ENCODE measurements around the gene TMEM30A. TPM values are rescaled to one million over a fixed set of nuclear protein-coding genes. Genes with fewer than 3 reads are reported as not detected.
A peak's percentile ranks its signal among the peaks of the same experiment; 100 is the strongest.

The TMEM30A gene
- total RNA-seq, 2 experiments from 2014 or later: 69.7 to 70.2 TPM

- no peak for DNase-seq
- ChIA-PET CTCF (interaction anchor here (0.6 kb wide), 1 partner anchor 313 kb away, joined by 4 read pairs; no protein-coding TSS in a partner anchor), POLR2A (no interaction called here)
- no peak overlapping the region for H3K27ac Mint-ChIP-seq
- peaks cover 36% of the 10 kb centered on the region for H3K27me3 Mint-ChIP-seq
- H3K36me3 Mint-ChIP-seq (ENCODE audit: low read depth): no peaks in the 10 kb centered on the region
- H3K4me1 Mint-ChIP-seq: peaks cover 5% of the 10 kb centered on the region
- H3K4me3 Mint-ChIP-seq: no peak overlapping the region
- H3K9me3 Mint-ChIP-seq: no peaks in the 10 kb centered on the region
Observed at GRCh38 chr6:75213732-75214131, 70.9 kb downstream of the TMEM30A start.

GRCh38 chr6:75213112-75213511 lies 71.5 kb downstream of the TMEM30A start:
- no peaks in the 10 kb centered on the region for H3K9me3 Mint-ChIP-seq
- POLR2A ChIA-PET: no interaction called here
- CTCF ChIA-PET: interaction anchor here (0.5 to 0.6 kb wide), 2 partner anchors 314 to 876 kb away, joined by 4 to 5 read pairs; no protein-coding TSS in a partner anchor
- H3K4me3 Mint-ChIP-seq: no peak overlapping the region
- H3K4me1 Mint-ChIP-seq: peaks cover 10% of the 10 kb centered on the region
- no peak overlapping the region for H3K27ac Mint-ChIP-seq
- H3K27me3 Mint-ChIP-seq: peaks cover 40% of the 10 kb centered on the region
- no peaks in the 10 kb centered on the region for H3K36me3 Mint-ChIP-seq (ENCODE audit: low read depth)
- no peak for DNase-seq

- POLR2A ChIA-PET: interaction anchor here (0.6 kb wide), 1 partner anchor 834 kb away, joined by 4 read pairs; no protein-coding TSS in a partner anchor
Observed at GRCh38 chr6:75211920-75212590, 72.5 kb downstream of the TMEM30A start.

GRCh38 chr6:75210885-75211739 lies 73.5 kb downstream of the TMEM30A start:
- ChIA-PET POLR2A (interaction anchor here (0.6 kb wide), 1 partner anchor 833 kb away, joined by 4 read pairs; no protein-coding TSS in a partner anchor), CTCF (interaction anchor here (1.0 to 1.8 kb wide), 6 partner anchors 8 to 1472 kb away, joined by 3 to 7 read pairs (median 4); no protein-coding TSS in a partner anchor)
- peak; percentile 75 for DNase-seq
- Mint-ChIP-seq H3K4me3 (no peak overlapping the region), H3K36me3 (ENCODE audit: low read depth) (no peaks in the 10 kb centered on the region), H3K27me3 (peaks cover 49% of the 10 kb centered on the region), H3K4me1 (peaks cover 27% of the 10 kb centered on the region), H3K27ac (no peak overlapping the region), H3K9me3 (no peaks in the 10 kb centered on the region)

More at GRCh38 chr6:75211920-75212590, 72.5 kb downstream of the TMEM30A start:
- peaks cover 45% of the 10 kb centered on the region for H3K27me3 Mint-ChIP-seq
- H3K4me3 Mint-ChIP-seq: no peak overlapping the region
- H3K4me1 Mint-ChIP-seq: peaks cover 19% of the 10 kb centered on the region
- H3K27ac Mint-ChIP-seq: no peak overlapping the region
- H3K36me3 Mint-ChIP-seq (ENCODE audit: low read depth): no peaks in the 10 kb centered on the region
- DNase-seq: no peak
- no peaks in the 10 kb centered on the region for H3K9me3 Mint-ChIP-seq
- CTCF ChIA-PET: interaction anchor here (0.6 to 1.6 kb wide), 5 partner anchors 9 to 416 kb away, joined by 3 to 7 read pairs (median 3); no protein-coding TSS in a partner anchor

- H3K36me3 Mint-ChIP-seq (ENCODE audit: low read depth): no peaks in the 10 kb centered on the region
- CTCF ChIA-PET: interaction anchor here (0.6 to 2.5 kb wide), 15 partner anchors 8 to 1470 kb away, joined by 3 to 9 read pairs (median 3); no protein-coding TSS in a partner anchor
- no peaks in the 10 kb centered on the region for H3K9me3 Mint-ChIP-seq
- POLR2A ChIA-PET: no interaction called here
- peaks cover 42% of the 10 kb centered on the region for H3K4me1 Mint-ChIP-seq
- DNase-seq: no peak
- H3K4me3 Mint-ChIP-seq: no peak overlapping the region
- H3K27ac Mint-ChIP-seq: no peak overlapping the region
- peaks cover 63% of the 10 kb centered on the region for H3K27me3 Mint-ChIP-seq
Observed at GRCh38 chr6:75209184-75209723, 75.3 kb downstream of the TMEM30A start.

GRCh38 chr6:75208298-75209183 lies 76.1 kb downstream of the TMEM30A start:
- ChIA-PET CTCF (interaction anchor here (0.6 to 2.5 kb wide), 14 partner anchors 9 to 1469 kb away, joined by 3 to 9 read pairs (median 3); no protein-coding TSS in a partner anchor), POLR2A (no interaction called here)
- DNase-seq: peak; percentile 80
- H3K9me3 Mint-ChIP-seq: no peaks in the 10 kb centered on the region
- H3K27me3 Mint-ChIP-seq: peaks cover 70% of the 10 kb centered on the region
- H3K27ac Mint-ChIP-seq: peak overlapping the region; percentile 42
- H3K4me3 Mint-ChIP-seq: peak overlapping the region; percentile 31
- no peaks in the 10 kb centered on the region for H3K36me3 Mint-ChIP-seq (ENCODE audit: low read depth)
- peaks cover 45% of the 10 kb centered on the region for H3K4me1 Mint-ChIP-seq

- CTCF ChIA-PET: interaction anchor here (1.1 kb wide), 1 partner anchor 65 kb away, joined by 3 read pairs; no protein-coding TSS in a partner anchor
- peaks cover 82% of the 10 kb centered on the region for H3K27me3 Mint-ChIP-seq
- H3K27ac Mint-ChIP-seq: no peak overlapping the region
- H3K4me1 Mint-ChIP-seq: peaks cover 50% of the 10 kb centered on the region
- H3K36me3 Mint-ChIP-seq (ENCODE audit: low read depth): no peaks in the 10 kb centered on the region
- DNase-seq: no peak
- POLR2A ChIA-PET: interaction anchor here (0.6 kb wide), 1 partner anchor 218 kb away, joined by 3 read pairs; no protein-coding TSS in a partner anchor
- H3K4me3 Mint-ChIP-seq: peak overlapping the region; percentile 6
- no peaks in the 10 kb centered on the region for H3K9me3 Mint-ChIP-seq
Observed at GRCh38 chr6:75206576-75207342, 77.8 kb downstream of the TMEM30A start.

GRCh38 chr6:75205776-75206575 lies 78.6 kb downstream of the TMEM30A start, which contains the start of gene COL12A1:
Gene COL12A1, minus strand, starts transcription at chr6:75206053. Its CDS starts 3,261 bp downstream, at chr6:75202792.
- ChIA-PET POLR2A (no interaction called here), CTCF (interaction anchor here (0.5 kb wide), 1 partner anchor 1228 kb away, joined by 6 read pairs; no protein-coding TSS in a partner anchor)
- Mint-ChIP-seq H3K27me3 (peaks cover 84% of the 10 kb centered on the region), H3K36me3 (ENCODE audit: low read depth) (no peaks in the 10 kb centered on the region), H3K4me1 (peaks cover 50% of the 10 kb centered on the region), H3K9me3 (no peaks in the 10 kb centered on the region), H3K4me3 (peak within 1 kb of the TSS; percentile 43), H3K27ac (peak within 1 kb of the TSS; percentile 11)
- DNase-seq: no peak

GRCh38 chr6:75204959-75205775 lies 79.4 kb downstream of the TMEM30A start:
- ChIA-PET POLR2A (no interaction called here), CTCF (interaction anchor here (0.5 to 2.1 kb wide), 4 partner anchors 240 to 1472 kb away, joined by 4 to 8 read pairs (median 5); no protein-coding TSS in a partner anchor)
- Mint-ChIP-seq H3K36me3 (ENCODE audit: low read depth) (no peaks in the 10 kb centered on the region), H3K4me3 (peak overlapping the region; percentile 37), H3K9me3 (no peaks in the 10 kb centered on the region), H3K27me3 (peaks cover 86% of the 10 kb centered on the region), H3K27ac (no peak overlapping the region), H3K4me1 (peaks cover 50% of the 10 kb centered on the region)
- no peak for DNase-seq
